ENCODE data around the gene EGFL7. TPM values are rescaled to one million over a fixed set of nuclear protein-coding genes. Genes with fewer than 3 reads are reported as not detected.

The EGFL7 gene
- total and polyA plus RNA-seq, 2 of the 13 experiments (the other 11 are each of a cell fraction or from before 2014, with no cell fraction given): 0.20 to 5.1 TPM

DNA sequence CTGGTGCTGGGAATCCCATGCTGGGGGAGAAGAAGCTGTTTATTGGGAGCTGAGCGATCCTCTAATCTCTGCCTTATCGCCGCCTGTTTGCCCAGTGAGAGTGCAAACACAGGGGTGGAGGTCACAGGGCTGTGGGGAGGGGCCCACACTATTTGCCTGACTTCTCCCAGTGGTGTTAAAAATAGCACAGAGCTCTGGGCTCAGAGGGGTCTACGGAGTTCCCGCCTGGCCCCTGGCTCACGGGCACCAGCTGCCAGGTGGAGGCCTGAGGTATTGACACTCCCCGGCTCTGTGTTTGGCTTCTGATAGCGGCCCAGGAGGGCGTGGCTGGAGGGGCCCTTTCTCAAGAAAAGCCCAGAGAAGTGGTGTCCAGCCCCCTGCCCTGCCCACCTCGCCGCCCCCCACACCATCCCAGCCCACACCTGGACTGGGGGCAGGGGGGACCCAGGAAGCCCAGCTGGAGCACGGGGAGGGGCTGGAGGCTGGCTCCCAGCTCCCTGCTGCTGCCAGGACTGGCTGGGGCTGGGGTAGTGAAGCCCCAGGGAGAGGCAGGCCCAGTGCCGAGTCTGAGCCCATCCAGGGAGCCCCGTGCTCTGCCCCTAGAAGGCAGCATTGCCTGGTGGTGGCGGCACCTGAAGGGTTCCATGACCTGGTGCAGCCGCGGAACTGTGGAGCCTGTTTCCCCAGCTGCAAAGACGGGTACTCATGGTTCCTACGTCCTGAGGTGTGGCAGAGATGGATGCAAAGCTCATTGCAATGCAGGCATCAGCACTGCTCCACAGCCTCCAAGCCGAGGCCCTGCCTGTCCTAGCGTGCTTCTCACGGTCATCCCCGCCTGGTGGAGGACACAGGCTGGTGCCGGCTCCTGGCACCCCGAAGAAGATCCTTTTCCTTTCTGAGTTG, 35.7 kb upstream of the EGFL7 start (continued):
- no peak for TF ChIP-seq ZNF513 (CRISPR knock-in tag; conservative IDR thresholded peaks at IDR 0.05)
- no peak for TF ChIP-seq ZNF781 (CRISPR knock-in tag; IDR thresholded peaks at IDR 0.05; ENCODE audit: borderline replicate concordance, not compliant biosample characterization)
- no peak for TF ChIP-seq ZNF557 (CRISPR knock-in tag; IDR thresholded peaks at IDR 0.05)
- TF ChIP-seq, protein P1, sequence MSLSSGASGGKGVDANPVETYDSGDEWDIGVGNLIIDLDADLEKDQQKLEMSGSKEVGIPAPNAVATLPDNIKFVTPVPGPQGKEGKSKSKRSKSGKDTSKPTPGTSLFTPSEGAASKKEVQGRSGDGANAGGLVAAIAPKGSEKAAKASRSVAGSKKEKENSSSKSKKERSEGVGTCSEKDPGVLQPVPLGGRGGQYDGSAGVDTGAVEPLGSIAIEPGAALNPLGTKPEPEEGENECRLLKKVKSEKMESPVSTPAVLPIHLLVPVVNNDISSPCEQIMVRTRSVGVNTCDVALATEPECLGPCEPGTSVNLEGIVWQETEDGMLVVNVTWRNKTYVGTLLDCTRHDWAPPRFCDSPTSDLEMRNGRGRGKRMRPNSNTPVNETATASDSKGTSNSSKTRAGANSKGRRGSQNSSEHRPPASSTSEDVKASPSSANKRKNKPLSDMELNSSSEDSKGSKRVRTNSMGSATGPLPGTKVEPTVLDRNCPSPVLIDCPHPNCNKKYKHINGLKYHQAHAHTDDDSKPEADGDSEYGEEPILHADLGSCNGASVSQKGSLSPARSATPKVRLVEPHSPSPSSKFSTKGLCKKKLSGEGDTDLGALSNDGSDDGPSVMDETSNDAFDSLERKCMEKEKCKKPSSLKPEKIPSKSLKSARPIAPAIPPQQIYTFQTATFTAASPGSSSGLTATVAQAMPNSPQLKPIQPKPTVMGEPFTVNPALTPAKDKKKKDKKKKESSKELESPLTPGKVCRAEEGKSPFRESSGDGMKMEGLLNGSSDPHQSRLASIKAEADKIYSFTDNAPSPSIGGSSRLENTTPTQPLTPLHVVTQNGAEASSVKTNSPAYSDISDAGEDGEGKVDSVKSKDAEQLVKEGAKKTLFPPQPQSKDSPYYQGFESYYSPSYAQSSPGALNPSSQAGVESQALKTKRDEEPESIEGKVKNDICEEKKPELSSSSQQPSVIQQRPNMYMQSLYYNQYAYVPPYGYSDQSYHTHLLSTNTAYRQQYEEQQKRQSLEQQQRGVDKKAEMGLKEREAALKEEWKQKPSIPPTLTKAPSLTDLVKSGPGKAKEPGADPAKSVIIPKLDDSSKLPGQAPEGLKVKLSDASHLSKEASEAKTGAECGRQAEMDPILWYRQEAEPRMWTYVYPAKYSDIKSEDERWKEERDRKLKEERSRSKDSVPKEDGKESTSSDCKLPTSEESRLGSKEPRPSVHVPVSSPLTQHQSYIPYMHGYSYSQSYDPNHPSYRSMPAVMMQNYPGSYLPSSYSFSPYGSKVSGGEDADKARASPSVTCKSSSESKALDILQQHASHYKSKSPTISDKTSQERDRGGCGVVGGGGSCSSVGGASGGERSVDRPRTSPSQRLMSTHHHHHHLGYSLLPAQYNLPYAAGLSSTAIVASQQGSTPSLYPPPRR (CRISPR knock-in tag; IDR thresholded peaks at IDR 0.05; ENCODE audit: borderline replicate concordance): peak; percentile 99
- TF ChIP-seq ZNF770 (CRISPR knock-in tag; IDR thresholded peaks at IDR 0.05): no peak
- no peak for TF ChIP-seq ZNF569 (CRISPR knock-in tag; IDR thresholded peaks at IDR 0.05; ENCODE audit: borderline replicate concordance)
- TF ChIP-seq, protein P2, sequence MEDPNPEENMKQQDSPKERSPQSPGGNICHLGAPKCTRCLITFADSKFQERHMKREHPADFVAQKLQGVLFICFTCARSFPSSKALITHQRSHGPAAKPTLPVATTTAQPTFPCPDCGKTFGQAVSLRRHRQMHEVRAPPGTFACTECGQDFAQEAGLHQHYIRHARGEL (CRISPR knock-in tag; IDR thresholded peaks at IDR 0.05): no peak
- no peak for TF ChIP-seq SRSF9 (IDR thresholded peaks at IDR 0.05; ENCODE audit: borderline replicate concordance, insufficient read depth, low read depth, low read length, poor library complexity, severe bottlenecking)
- TF ChIP-seq ZBTB39 (CRISPR knock-in tag; IDR thresholded peaks at IDR 0.05): no peak
- no peak for TF ChIP-seq CBX1 (IDR thresholded peaks at IDR 0.05; ENCODE audit: low read depth)
- no peak for TF ChIP-seq ZNF354B (CRISPR knock-in tag; IDR thresholded peaks at IDR 0.05)
- no peak for TF ChIP-seq JUN (CRISPR knock-in tag; IDR thresholded peaks at IDR 0.05)
- TF ChIP-seq ZC3H13 (CRISPR knock-in tag; IDR thresholded peaks at IDR 0.05): no peak
- TF ChIP-seq CCDC6 (CRISPR knock-in tag; IDR thresholded peaks at IDR 0.05): peak; percentile 73; the same call in 1 of the 2 replicates
- 0 out of 2 replicates have a peak, but pooled peaks have one; percentile 26 for TF ChIP-seq RNF2 (conservative IDR thresholded peaks at IDR 0.05; ENCODE audit: low read depth)

Measured in HepG2 (cell line).